Neural progenitor cell (in vitro differentiated cells): Measurements from ENCODE around the gene TGFB1. TPM values are rescaled to one million over a fixed set of nuclear protein-coding genes. Genes with fewer than 3 reads are reported as not detected.

Source experiments
- DNase-seq: peaks from one replicate; pipeline ENCODE4 v3.0.0-alpha.2; 2016; ENCODE audit warnings: low spot score
- H2AFZ ChIP-seq: fragments of 200-600 bp; sonication (generic); replicated peaks from 2 replicates; pipeline ENCODE4 v1.6.1; 2016; ENCODE audit warnings: antibody characterized with exemption
- H3F3A ChIP-seq: fragments of 200-600 bp; sonication (generic); 2 replicates; pipeline ENCODE4 v1.6.1; 2016; ENCODE audit warnings: antibody characterized with exemption, low read depth
- H3K27ac ChIP-seq: fragments of 200-600 bp; sonication (generic); 2 replicates; pipeline ENCODE4 v1.5.1; 2016; ENCODE audit warnings: mild to moderate bottlenecking
- H3K27me3 ChIP-seq: fragments of 200-600 bp; sonication (generic); 2 replicates; pipeline ENCODE4 v1.6.1; 2016; ENCODE audit warnings: mild to moderate bottlenecking, moderate library complexity
- H3K36me3 ChIP-seq: fragments of 200-600 bp; sonication (generic); 2 replicates; pipeline ENCODE4 v1.5.1; 2016
- H3K4me1 ChIP-seq: fragments of 200-600 bp; sonication (generic); 2 replicates; pipeline ENCODE4 v1.6.1; 2016; ENCODE audit warnings: mixed run types
- H3K4me2 ChIP-seq: fragments of 200-600 bp; sonication (generic); 2 replicates; pipeline ENCODE4 v1.6.1; 2016
- H3K4me3 ChIP-seq: fragments of 200-600 bp; sonication (generic); 2 replicates; pipeline ENCODE4 v1.5.1; 2016
- H3K79me2 ChIP-seq: fragments of 200-600 bp; sonication (generic); 2 replicates; pipeline ENCODE4 v1.6.1; 2016; ENCODE audit warnings: low read depth
- H3K9ac ChIP-seq: fragments of 200-600 bp; sonication (generic); 2 replicates; pipeline ENCODE4 v1.6.1; 2016
- H3K9me3 ChIP-seq: fragments of 200-600 bp; sonication (generic); 2 replicates; pipeline ENCODE4 v1.5.1; 2016; ENCODE audit warnings: low read depth
- H4K20me1 ChIP-seq: fragments of 200-600 bp; sonication (generic); 2 replicates; pipeline ENCODE4 v1.6.1; 2016; ENCODE audit warnings: low read depth
- H3K27ac Mint-ChIP-seq: 3 replicates; pipeline ENCODE4 v1.8.0; 2021; ENCODE audit warnings: mixed read lengths
- H3K27me3 Mint-ChIP-seq: 2 replicates; pipeline ENCODE4 v1.8.0; 2022; ENCODE audit warnings: low read depth, mild to moderate bottlenecking, inconsistent platforms, moderate library complexity, mixed read lengths; ENCODE audit not compliant: insufficient read depth
- H3K36me3 Mint-ChIP-seq: 3 replicates; pipeline ENCODE4 v1.8.0; 2021; ENCODE audit warnings: mixed read lengths
- H3K4me1 Mint-ChIP-seq: 3 replicates; pipeline ENCODE4 v1.8.0; 2021; ENCODE audit warnings: mixed read lengths
- H3K4me3 Mint-ChIP-seq: 3 replicates; pipeline ENCODE4 v1.8.0; 2021; ENCODE audit warnings: mild to moderate bottlenecking, moderate library complexity, mixed read lengths
- H3K9me3 Mint-ChIP-seq: 3 replicates; pipeline ENCODE4 v1.8.0; 2020; ENCODE audit warnings: mixed read lengths
- CTCF ChIP-seq: fragments of 200-600 bp; sonication (generic); IDR thresholded peaks from 2 replicates; pipeline ENCODE4 v1.5.1; 2017; ENCODE audit warnings: antibody characterized with exemption, mild to moderate bottlenecking
- EZH2 ChIP-seq: fragments of 200-600 bp; sonication (generic); IDR thresholded peaks from 2 replicates; pipeline ENCODE4 v1.6.1; 2017; ENCODE audit warnings: antibody characterized with exemption, mild to moderate bottlenecking, moderate library complexity
- EZH2phosphoT487 ChIP-seq: fragments of 200-600 bp; sonication (generic); IDR thresholded peaks from 2 replicates; pipeline ENCODE4 v1.6.1; 2017; ENCODE audit warnings: antibody characterized with exemption
- total RNA-seq: library from RNA; depleted of rRNA; stranded (reverse); fragments of >200 nt; gene quantifications from 2 replicates; pipeline ENCODE4 v1.2.3, GENCODE V29; 2015; ENCODE audit warnings: low replicate concordance

Gene TGFB1
- total RNA-seq, 1 donor from 2014 or later = 0.65 TPM

- peaks cover 4% of the 10 kb centered on the region for H3F3A ChIP-seq
- peaks cover 5% of the 10 kb centered on the region for H4K20me1 ChIP-seq
- H3K36me3 ChIP-seq = no peaks in the 10 kb centered on the region
- peak overlapping the region; percentile 98 for H3K4me3 ChIP-seq
- peak; percentile 16 for DNase-seq
- TF ChIP-seq EZH2phosphoT487 (no peak), EZH2 (no peak), CTCF (no peak)
- Mint-ChIP-seq H3K36me3 (peaks cover 2% of the 10 kb centered on the region), H3K9me3 (no peaks in the 10 kb centered on the region), H3K4me1 (peaks cover 26% of the 10 kb centered on the region), H3K4me3 (peak overlapping the region; percentile 98), H3K27ac (peak overlapping the region; percentile 100), H3K27me3 (peaks cover 8% of the 10 kb centered on the region)
- H3K9me3 ChIP-seq = no peaks in the 10 kb centered on the region
- peaks cover 42% of the 10 kb centered on the region for H3K79me2 ChIP-seq
- H2AFZ ChIP-seq = peak overlapping the region; percentile 94
- peak overlapping the region; percentile 95 for H3K4me2 ChIP-seq
- no peaks in the 10 kb centered on the region for H3K27me3 ChIP-seq
- H3K9ac ChIP-seq = peak overlapping the region; percentile 93
- H3K27ac ChIP-seq = peak overlapping the region; percentile 97
- peaks cover 7% of the 10 kb centered on the region for H3K4me1 ChIP-seq
Measured at GRCh38 chr19:41398050-41398418, 44.3 kb upstream of the TGFB1 start.

GRCh38 chr19:41397086-41398049, 43.6 kb upstream of the TGFB1 start, which contains the start of the genes BCKDHA and EXOSC5:
BCKDHA (plus strand) TSS chr19:41397818; CDS start chr19:41397828, 10 bp downstream.
EXOSC5 (minus strand) TSS chr19:41397359; CDS start chr19:41397328, 31 bp downstream.
- H3K4me3 Mint-ChIP-seq = peak within 1 kb of the TSS; percentile 98
- peak; percentile 100 for DNase-seq
- Histone ChIP-seq H3K79me2 (peaks cover 42% of the 10 kb centered on the region), H3K27me3 (no peaks in the 10 kb centered on the region), H4K20me1 (peaks cover 5% of the 10 kb centered on the region), H3K4me1 (peaks cover 7% of the 10 kb centered on the region), H3K4me3 (peak within 1 kb of the TSS; percentile 98), H3K36me3 (no peaks in the 10 kb centered on the region), H2AFZ (peak within 1 kb of the TSS; percentile 94), H3K9ac (peak within 1 kb of the TSS; percentile 93), H3F3A (peaks cover 4% of the 10 kb centered on the region), H3K9me3 (no peaks in the 10 kb centered on the region), H3K27ac (peak within 1 kb of the TSS; percentile 97), H3K4me2 (peak within 1 kb of the TSS; percentile 97)
- peaks cover 8% of the 10 kb centered on the region for H3K27me3 Mint-ChIP-seq
- H3K9me3 Mint-ChIP-seq = no peaks in the 10 kb centered on the region
- H3K36me3 Mint-ChIP-seq = peaks cover 2% of the 10 kb centered on the region
- H3K27ac Mint-ChIP-seq = peak within 1 kb of the TSS; percentile 100
- no peak for TF ChIP-seq CTCF
- TF ChIP-seq EZH2 = no peak
- TF ChIP-seq EZH2phosphoT487 = no peak
- H3K4me1 Mint-ChIP-seq = peaks cover 26% of the 10 kb centered on the region

GRCh38 chr19:41395355-41395754, 41.6 kb upstream of the TGFB1 start:
- H3K4me3 ChIP-seq = no peak overlapping the region
- H3K9ac ChIP-seq = no peak overlapping the region
- no peak for TF ChIP-seq CTCF
- no peak for TF ChIP-seq EZH2
- TF ChIP-seq EZH2phosphoT487 = no peak
- peaks cover 7% of the 10 kb centered on the region for H3K4me1 ChIP-seq
- no peaks in the 10 kb centered on the region for H3K9me3 ChIP-seq
- peaks cover 42% of the 10 kb centered on the region for H3K79me2 ChIP-seq
- no peaks in the 10 kb centered on the region for H3K27me3 ChIP-seq
- Mint-ChIP-seq H3K27me3 (peaks cover 8% of the 10 kb centered on the region), H3K27ac (peak overlapping the region; percentile 15), H3K36me3 (peaks cover 2% of the 10 kb centered on the region), H3K4me1 (peaks cover 26% of the 10 kb centered on the region), H3K9me3 (no peaks in the 10 kb centered on the region), H3K4me3 (peak overlapping the region; percentile 98)
- no peaks in the 10 kb centered on the region for H3K36me3 ChIP-seq
- DNase-seq = no peak
- H3K27ac ChIP-seq = no peak overlapping the region
- no peaks in the 10 kb centered on the region for H4K20me1 ChIP-seq
- H3K4me2 ChIP-seq = no peak overlapping the region
- H3F3A ChIP-seq = peaks cover 4% of the 10 kb centered on the region
- no peak overlapping the region for H2AFZ ChIP-seq
